GM18519 (cell line): ENCODE data around the gene MIGA1.
A peak's percentile ranks its signal among the peaks of the same experiment; 100 is the strongest.
"Not testable (repeated sequence)": the region's sequence is repeated elsewhere in the genome, so short reads cannot be mapped to it uniquely, and the experiment has no call there.

Experiments used
- ATAC-seq: cut with Tn5 transposase; IDR thresholded peaks from one replicate; pipeline ENCODE4 v1.9.1; 2021; ENCODE audit warnings: mild to moderate bottlenecking, moderate library complexity; ENCODE audit not compliant: unreplicated experiment, low FRiP score

MIGA1 gene

DNA sequence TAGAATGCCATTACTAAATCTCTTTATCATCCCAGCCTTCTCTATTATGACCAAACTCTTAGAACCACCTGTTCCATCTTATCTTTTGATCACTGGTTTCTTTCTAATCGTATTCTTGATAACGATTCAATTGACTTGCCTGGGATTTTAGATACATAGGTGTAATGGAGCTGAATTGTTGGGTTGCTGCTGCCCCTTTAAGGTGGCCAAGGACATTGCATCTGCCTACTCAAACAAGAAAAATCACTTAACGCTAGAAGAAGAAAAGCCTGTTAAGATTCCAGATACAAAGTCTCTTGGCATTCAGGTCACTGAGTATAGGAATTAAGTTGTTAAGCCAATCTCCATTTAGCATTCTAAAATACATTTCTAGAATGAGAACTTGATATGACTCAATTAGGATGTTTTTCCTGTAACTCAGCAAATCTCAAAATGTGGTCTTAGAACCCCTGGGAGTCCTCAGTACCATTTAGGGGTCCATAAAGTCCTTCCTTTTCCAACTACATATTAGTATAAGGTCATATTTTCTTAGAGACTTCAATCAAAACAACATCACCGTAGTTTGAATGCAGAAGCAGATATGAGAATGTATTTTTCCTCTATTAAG lies 121.3 kb downstream of the MIGA1 start:
- peak; percentile 78 for ATAC-seq

DNA sequence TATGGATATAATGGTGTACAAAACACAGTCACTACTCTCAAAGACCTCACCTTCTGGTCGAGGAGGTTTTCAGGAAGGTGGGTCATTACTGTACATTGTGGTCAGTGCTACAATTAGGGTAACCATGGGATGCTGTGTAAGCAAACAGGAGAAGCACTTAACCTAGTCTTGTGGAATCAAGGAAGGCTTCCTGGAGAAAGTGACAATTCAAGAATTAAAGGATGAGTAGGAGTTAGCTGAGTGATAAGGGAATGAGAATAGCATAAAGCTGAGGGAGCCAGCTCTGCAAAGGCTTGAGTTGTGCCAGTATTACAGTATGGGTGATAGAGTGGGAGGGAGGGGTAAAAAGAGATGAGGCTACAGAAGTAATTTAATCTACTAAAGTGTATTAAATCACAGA lies 126.2 kb downstream of the MIGA1 start:
- no peak for ATAC-seq

DNA sequence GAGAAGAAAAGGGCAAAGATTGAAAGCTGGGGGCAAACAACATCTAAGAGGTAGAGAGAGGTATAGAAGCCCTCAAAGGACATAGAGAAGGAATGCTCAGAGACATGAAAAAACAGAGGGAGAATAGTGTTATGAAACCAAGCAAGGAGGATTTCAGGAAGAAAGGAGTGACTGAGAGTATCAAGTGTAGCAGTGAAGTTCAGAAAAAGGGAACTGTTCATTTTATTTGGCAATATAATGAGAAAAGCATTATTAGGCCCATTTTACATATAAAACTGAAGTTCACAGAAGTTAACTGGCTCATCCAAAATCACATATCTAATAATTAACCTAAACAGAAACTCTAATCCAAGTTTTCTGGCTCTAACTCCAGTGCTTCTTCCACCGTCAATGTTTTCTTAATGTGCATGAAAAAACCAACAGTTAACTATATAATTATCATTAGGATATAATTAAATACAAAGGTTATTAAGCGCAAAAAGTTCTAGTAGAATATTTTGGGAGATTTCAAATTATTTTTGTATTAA lies 126.6 kb downstream of the MIGA1 start:
- no peak for ATAC-seq

DNA sequence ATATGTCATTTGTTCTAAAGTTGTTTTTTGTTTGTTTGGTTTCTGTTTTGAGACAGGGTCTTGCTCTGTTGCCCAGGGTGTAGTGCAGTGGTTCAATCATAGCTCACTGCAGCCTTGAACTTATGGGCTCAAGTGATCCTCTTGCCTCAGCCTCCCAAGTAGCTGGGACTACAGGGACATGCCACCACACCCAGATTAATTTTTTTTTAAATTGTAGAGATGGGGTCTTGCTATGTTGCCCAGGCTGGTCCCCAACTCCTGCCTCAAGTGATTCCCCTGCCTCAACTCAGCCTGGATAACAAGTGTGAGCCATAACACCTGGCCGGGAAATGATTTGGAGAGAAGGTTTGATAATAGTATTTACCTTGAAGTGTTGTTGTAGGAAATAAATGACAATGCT lies 127.2 kb downstream of the MIGA1 start:
- ATAC-seq: no peak

DNA sequence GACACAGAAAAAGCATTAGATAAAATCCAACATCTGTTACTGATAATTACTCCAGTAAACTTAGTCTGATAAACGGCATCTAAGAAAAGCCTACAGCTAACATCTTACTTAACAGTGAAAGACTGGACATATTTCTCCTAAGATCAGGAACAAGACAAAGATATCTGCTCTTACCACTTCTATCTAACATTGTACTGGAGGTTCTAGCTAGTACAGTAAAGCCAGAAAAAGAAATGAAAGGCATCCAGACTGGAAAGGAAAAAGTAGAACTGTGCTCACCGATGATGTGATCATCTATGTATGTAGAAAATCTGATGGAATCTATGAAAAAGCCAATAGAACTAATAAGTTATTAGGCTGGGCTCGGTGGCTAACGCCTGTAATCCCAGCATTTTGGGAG lies 130.7 kb downstream of the MIGA1 start:
- ATAC-seq: no peak

DNA sequence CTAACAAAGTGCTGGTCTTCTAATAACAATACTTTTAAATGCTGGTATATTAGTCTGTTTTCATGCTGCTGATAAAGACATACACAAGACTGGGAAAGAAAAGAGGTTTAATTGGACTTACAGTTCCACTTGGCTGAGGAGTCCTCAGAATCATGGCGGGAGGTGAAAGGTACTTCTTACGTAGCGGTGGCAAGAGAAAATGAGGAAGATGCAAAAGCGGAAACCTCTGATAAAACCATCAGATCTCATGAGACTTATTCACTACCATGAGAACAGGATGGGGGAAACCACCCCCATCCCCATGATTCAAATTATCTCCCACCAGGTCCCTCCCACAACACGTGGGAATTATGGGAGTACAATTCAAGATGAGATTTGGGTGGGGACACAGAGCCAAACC lies 139.5 kb downstream of the MIGA1 start:
- ATAC-seq: not testable (repeated sequence)

DNA sequence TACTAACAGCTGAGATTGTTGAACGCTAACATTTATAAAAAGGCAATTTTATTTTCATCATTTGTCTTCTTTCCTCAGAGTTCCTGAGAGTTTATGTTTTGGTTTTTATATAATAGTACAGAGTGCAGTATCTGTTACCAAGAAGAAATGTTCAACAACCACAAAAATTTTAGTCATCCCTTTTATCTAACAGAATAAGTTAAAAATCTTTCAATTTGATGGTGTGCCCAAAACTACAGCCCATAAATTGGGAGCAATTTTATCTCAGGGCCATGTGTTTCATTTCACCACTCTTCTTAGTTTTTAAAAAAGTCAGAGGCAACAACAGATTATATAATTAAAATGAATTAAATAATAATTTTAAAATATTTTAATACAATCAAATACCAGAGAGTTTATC lies 146.1 kb downstream of the MIGA1 start:
- no peak for ATAC-seq

DNA sequence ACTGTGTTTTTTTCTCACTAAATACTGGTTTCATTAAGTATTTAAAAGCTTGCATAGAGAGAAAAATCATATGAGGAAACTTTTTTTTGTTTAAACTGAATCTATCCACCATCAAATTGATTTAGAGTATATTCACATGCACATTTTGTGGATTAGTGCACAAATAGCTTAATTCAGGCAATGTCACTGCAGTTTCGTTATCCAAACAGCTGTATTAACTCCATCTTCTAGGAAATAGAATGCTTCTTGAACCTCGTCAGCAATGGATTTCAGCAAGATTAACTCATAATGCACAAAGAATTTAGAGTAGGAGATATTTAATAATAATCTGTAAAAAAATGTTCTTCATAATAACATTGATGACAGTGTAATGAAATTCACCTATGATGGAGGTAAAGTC lies 146.5 kb downstream of the MIGA1 start:
- no peak for ATAC-seq

DNA sequence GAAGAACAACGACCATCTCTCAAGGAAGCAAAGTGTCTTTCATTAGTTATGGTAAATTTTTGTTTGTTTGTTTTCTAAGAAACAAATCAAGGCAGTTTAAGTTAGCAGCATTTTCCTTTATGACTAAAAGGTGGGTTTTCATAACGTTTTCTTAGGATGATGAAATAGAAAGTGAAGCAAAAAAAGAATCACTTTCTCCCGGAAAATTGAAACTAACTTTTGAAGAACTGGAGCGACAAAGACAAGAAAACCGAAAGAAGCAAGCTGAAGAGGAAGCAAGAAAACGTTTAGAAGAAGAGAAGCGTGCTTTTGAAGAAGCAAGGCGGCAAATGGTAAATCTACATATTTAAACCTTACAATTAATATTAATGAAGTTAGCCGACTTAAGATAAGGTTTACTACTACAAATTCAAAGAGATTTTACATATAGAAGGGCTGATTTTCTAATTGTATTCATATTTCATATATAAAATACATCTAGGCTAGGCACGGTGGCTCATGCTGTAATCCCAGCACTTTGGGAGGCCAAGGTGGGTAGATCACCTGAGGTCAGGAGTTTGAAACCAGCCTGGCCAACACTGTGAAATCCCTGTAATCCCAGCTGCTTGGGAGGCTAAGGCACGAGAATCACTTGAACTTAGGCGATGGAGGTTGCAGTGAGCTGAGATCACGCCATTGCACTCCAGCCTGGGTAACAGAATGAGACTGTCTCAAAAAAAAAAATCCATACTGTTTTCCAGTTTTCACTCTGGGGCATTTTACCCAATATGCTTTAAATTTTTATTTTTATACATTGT lies 147.3 kb downstream of the MIGA1 start:
- ATAC-seq: peak; percentile 59

DNA sequence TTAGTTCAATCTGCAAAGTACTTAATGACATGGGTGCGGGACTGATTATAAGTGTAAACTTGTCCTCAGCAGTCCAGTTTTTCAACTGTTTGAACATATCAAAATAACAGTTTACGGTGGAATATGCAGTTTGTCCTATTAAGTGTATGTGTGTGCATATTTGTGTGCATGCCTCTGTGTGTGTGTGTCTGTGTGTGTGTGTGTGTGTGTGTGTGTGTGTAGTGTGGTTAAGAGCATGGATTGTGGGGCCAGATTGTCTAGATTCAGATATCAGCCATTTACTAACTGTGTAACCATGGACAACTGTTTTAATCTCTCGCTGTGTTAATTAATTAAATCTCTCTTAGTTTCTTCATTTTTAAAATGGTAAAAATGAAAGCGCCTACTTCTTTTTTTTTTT lies 148.0 kb downstream of the MIGA1 start:
- no peak for ATAC-seq
